GM19452 (cell line): ENCODE results near the gene RHCG.

Experiments
- ATAC-seq: cut with Tn5 transposase; IDR thresholded peaks from one replicate; pipeline ENCODE4 v1.9.1; 2021; ENCODE audit not compliant: unreplicated experiment

Gene RHCG

GRCh38 chr15:89504166-89504565, 7.8 kb upstream of the RHCG start:
- no peak for ATAC-seq

- ATAC-seq: no peak
Measured at GRCh38 chr15:89502867-89503595, 6.6 kb upstream of the RHCG start.

- no peak for ATAC-seq
Measured at GRCh38 chr15:89501646-89502045, 5.3 kb upstream of the RHCG start.

- ATAC-seq: no peak
Measured at GRCh38 chr15:89500397-89501270, 4.3 kb upstream of the RHCG start.

GRCh38 chr15:89499156-89499555, 2.8 kb upstream of the RHCG start:
- no peak for ATAC-seq

GRCh38 chr15:89498574-89498906, 2.2 kb upstream of the RHCG start:
- no peak for ATAC-seq

- ATAC-seq: no peak
Measured at GRCh38 chr15:89497231-89497630, 848 bp upstream of the RHCG start.

- no peak for ATAC-seq
Measured at GRCh38 chr15:89495638-89496145, 691 bp downstream of the RHCG start.

GRCh38 chr15:89494941-89495637, 1.3 kb downstream of the RHCG start:
- ATAC-seq: no peak

GRCh38 chr15:89494031-89494430, 2.4 kb downstream of the RHCG start:
- ATAC-seq: no peak

GRCh38 chr15:89492934-89493631, 3.3 kb downstream of the RHCG start:
- ATAC-seq: no peak

GRCh38 chr15:89492111-89492641, 4.2 kb downstream of the RHCG start:
- no peak for ATAC-seq

GRCh38 chr15:89490814-89491315, 5.5 kb downstream of the RHCG start:
- ATAC-seq: no peak

GRCh38 chr15:89490081-89490813, 6.1 kb downstream of the RHCG start:
- ATAC-seq: no peak

- no peak for ATAC-seq
Measured at GRCh38 chr15:89489376-89489775, 7.0 kb downstream of the RHCG start.

GRCh38 chr15:89487791-89488190, 8.6 kb downstream of the RHCG start:
- no peak for ATAC-seq

GRCh38 chr15:89486726-89487050, 9.7 kb downstream of the RHCG start:
- no peak for ATAC-seq

GRCh38 chr15:89483079-89483478, 13.3 kb downstream of the RHCG start:
- no peak for ATAC-seq

GRCh38 chr15:89482139-89482538, 14.2 kb downstream of the RHCG start:
- no peak for ATAC-seq

- ATAC-seq: no peak
Measured at GRCh38 chr15:89480505-89480904, 15.9 kb downstream of the RHCG start.
